Stimulated activated CD4-positive, alpha-beta T cell treated with anti-CD3 and anti-CD28 coated beads, TNF-alpha, amount 100 ng/mL, for 1 hour (primary cell): ENCODE results near the gene CYP26C1.

Source experiments
- DNase-seq, 3 donors: peaks; one replicate each; pipeline ENCODE4 v3.0.0-alpha.2; 2020; ENCODE audit warnings: low read depth in 3 of 3, low spot score in 1 of 3

CYP26C1 gene

GRCh38 chr10:93063977-93064660 lies 3.5 kb downstream of the CYP26C1 start:
- DNase-seq: no peak

- no peak for DNase-seq
Measured at GRCh38 chr10:93064874-93065660, 4.5 kb downstream of the CYP26C1 start.

- DNase-seq: no peak
Measured at GRCh38 chr10:93065675-93066543, 5.3 kb downstream of the CYP26C1 start.

- no peak for DNase-seq
Measured at GRCh38 chr10:93066544-93066913, 5.9 kb downstream of the CYP26C1 start.

GRCh38 chr10:93067443-93068365 lies 7.1 kb downstream of the CYP26C1 start:
- no peak for DNase-seq

- no peak for DNase-seq
Measured at GRCh38 chr10:93068411-93069244, 8.0 kb downstream of the CYP26C1 start.

- DNase-seq: no peak
Measured at GRCh38 chr10:93069245-93069561, 8.6 kb downstream of the CYP26C1 start.

- DNase-seq: no peak
Measured at GRCh38 chr10:93070378-93071176, 10.0 kb downstream of the CYP26C1 start.

- DNase-seq: no peak
Measured at GRCh38 chr10:93071177-93071472, 10.5 kb downstream of the CYP26C1 start.

- DNase-seq: no peak
Measured at GRCh38 chr10:93071674-93072224, 11.2 kb downstream of the CYP26C1 start.

GRCh38 chr10:93072225-93072712 lies 11.7 kb downstream of the CYP26C1 start:
- DNase-seq: no peak

GRCh38 chr10:93072713-93073538 lies 12.3 kb downstream of the CYP26C1 start:
- DNase-seq: no peak

GRCh38 chr10:93073539-93074146 lies 13.0 kb downstream of the CYP26C1 start, which contains the start of gene CYP26A1:
Gene CYP26A1 (plus strand): TSS chr10:93073893. CDS start chr10:93073935, 42 bp downstream.
- no peak for DNase-seq

GRCh38 chr10:93074147-93074596 lies 13.6 kb downstream of the CYP26C1 start:
- no peak for DNase-seq

GRCh38 chr10:93074597-93075368 lies 14.2 kb downstream of the CYP26C1 start:
- DNase-seq: no peak

GRCh38 chr10:93075369-93076221 lies 15.0 kb downstream of the CYP26C1 start:
- DNase-seq: no peak
